Islet of Langerhans (tissue), 1 donor: ENCODE results near the gene CD47.

ENCODE experiments used
- FAIRE-seq: peaks from one replicate; lab custom pipeline; 2011; peaks lifted over from hg19 to GRCh38; lab: Jason Lieb, UNC

The CD47 gene

DNA sequence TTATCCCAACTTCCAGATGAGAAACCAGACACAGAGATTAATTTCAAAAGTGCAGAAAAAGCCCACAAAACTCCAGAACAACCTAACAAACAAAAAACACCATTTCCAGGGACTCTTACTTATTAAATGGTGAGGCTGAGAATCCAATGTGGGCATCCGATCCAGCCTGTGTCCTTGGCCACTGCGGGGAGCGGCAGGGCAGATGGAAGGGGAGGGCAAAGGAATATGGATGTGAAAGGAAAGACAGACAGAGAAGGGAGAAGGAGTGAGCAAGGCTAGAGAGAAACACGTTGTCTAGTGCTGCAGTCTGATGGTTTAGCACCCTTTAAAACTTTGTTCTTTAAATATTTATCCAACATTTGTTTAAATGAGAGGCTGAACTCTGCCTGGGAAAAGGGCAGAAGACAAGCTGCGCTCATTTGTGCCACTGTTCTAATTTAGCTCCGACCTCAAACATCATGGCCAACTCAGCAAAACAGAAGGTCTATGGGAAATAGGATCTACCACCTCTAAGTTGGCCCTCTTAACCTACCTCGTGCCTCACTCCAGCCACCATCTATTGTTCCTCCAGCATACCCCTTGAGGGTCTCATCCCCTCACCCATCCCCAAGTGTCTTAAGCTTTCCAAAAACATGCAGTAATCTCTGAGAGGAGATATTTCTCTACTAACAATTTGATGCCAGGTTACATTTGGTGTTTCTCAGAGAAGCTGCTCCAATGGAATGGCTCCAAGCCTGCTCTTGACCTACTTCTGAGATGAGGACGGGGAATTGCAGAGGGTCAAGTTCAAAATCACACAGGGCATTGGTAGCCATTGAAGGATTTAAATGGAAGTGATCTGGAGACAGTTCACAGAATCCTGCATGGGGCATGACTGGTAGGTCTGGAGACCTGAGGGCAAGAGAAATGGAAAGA is 77.4 kb downstream of the CD47 start:
- FAIRE-seq = no peak

DNA sequence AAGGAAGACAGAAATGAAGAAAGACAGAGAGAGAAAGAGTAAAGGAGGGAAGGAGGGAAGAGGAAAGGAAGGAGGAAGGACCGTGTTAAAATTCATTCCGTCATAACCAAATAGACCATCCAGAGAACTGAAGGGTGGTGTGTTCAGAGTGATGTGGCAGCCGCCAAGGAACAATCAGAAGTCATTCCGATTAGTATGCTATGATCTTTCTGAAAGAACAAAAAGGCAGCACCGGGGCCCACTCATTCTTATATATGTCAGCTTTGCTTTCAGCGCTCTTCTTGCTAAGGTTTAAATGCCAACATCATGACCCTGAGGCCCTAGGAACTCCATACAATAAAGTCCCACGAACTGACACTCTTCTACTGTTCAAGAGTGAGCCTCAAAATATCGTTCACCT is 78.5 kb downstream of the CD47 start:
- no peak for FAIRE-seq

DNA sequence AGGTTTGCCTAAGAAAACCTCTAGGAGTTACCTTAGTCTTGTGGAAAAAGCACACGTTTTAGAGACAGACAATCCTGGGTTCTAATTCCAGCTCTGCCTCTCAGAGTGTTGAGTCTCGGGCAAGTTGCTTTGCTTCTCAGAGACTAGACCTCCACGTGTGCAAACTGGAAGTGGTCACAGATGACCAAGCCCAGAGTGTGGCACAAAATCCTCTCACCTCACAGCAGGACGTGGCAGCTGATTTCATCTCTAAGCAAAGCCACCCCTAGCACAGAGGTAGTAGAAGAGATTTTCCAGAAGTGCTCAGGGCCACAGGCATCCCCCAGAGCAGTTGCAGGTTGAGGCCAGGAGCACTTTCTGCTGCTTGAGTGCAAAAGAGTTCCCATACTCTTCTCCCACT is 79.2 kb downstream of the CD47 start:
- no peak for FAIRE-seq

DNA sequence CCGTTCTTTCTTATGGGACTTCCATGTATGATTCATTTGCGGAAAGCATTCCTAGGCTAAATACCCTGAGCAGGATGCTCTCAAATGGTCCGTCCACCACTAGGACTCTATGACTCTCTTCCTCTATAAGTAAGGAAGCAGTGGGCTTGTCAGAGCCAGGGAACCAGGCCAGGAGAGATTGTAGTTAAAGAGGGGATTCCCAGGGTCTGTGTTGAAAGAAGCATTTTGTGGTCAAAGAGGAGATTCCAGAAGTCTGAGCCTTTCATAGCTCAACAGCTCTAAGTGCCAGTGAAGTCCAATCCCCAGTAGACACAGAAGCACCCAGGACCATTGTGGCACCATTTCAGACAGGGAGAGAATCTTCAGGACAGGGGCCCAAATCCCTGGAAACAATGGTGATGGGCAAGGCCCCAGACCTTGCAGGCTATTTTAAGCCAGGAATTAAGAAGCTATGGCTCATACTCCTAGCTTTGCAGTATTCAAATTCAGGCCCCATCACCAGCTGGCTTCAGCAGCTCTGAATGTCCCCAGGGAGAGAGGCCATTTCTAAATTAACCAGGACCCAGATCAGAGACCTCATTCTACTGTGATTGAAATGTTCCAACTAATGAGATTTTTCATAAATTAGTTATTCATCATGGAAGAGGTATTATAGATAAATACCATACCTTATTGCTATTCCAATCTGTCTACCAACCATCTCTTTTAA is 81.7 kb downstream of the CD47 start:
- no peak for FAIRE-seq

DNA sequence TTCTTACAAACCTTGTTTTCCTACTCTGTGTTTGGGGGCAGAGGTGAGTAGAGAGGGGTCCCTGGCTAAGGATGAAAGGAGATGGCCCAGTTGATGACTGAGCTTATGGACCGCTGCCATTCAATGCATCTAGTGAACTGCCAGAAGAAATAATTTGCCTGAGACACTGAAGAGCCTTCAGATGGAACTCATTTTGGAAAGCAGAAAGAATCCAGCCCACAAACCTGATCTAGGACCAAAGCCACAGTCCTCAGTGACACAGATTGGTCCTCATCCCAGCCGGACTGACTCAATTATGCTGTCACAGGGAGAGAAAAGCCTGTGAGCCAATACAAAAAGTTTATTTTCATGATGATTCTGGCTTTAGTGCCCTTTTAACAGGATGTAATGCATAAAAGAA is 82.7 kb downstream of the CD47 start:
- FAIRE-seq = no peak

DNA sequence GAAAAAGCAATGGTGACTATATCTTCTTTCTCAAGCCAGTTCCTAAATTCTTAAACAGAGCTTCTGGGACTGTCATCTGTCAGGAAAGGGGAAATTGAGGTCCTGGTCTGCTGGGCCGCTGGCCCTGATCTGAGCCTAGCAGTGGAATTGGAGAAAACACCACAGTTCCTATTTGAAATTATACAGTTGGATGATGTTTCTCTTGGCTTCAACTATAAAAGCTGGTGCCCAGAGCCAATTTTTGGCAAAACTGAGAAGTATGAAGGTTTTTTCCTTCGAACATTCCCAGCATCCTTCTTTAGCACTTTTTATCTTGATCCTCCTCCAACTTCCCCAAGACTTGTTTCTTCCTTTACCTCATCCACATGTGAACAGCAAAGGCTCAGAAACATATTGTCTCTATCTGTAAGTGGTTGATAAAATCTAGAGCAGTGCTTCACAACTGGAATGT is 83.9 kb downstream of the CD47 start:
- no peak for FAIRE-seq

DNA sequence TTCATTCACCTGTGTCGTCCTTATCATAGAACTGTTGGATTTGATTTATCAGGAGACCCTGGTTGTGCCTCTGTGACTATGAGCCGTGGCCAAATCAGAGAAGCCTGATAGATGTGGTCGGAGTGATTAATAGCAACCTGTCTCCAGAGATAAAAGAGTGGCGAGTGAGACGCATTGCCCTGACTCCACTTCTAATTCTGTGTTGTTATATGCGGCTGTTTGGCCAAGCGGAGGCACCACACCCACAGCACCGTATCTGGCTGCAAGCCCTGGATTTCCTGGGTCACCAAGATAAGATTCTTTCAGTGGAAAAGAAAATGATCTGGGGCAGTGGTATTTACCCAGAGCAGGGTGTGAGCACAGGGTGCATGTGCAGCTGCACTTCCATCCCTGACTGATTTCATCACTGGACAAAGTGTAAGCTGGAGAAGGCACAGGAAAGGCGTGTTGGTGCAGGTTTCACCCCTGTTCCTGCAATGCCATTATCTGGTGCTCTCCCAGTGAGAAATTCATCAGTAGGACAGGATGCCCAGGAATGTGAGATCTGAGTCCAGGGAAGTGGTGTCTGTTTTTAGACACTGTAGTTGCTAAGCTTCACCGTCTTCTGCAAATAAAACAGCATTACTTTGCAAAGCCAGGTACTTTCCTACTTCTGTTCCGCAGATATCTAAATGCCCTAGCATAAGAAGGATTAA is 84.6 kb downstream of the CD47 start:
- no peak for FAIRE-seq

DNA sequence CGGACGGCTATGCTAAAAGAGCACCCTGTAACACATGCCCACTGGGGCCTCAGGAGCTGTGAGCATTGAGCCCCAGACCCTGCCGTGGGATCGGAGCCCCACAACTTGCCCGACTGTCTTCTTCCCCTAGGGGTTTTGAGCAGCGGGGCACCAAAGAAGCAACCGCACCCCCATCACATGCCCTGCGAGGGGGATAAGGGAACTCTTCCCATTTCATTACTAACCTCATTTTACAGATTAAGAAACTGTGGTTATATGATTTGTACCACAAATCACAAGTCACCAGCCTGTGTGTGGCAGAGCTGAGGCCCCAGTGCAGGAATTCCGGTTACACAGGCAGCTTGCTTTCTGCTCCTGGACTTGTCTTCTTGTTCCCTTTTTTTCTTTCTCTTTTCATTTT is 86.2 kb downstream of the CD47 start:
- no peak for FAIRE-seq

DNA sequence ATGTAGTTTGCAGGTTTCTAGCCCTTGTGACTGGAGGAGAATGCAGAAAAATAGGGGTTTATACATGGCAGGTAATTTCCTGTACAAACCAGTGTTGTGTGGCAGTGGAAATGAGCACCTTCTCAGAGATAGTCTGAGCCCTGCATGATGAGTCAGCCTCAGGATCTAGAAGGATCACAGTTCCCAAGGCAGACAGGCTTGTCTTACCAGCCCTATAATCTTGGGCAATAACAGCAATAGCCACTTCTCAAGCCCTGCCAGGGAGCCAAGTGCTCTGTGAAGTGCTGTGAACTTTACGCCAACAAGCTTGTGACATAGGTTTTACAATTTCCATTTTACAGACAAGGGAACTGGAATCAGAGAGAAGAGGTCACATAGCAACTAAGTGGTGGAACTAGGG is 89.4 kb downstream of the CD47 start:
- no peak for FAIRE-seq

DNA sequence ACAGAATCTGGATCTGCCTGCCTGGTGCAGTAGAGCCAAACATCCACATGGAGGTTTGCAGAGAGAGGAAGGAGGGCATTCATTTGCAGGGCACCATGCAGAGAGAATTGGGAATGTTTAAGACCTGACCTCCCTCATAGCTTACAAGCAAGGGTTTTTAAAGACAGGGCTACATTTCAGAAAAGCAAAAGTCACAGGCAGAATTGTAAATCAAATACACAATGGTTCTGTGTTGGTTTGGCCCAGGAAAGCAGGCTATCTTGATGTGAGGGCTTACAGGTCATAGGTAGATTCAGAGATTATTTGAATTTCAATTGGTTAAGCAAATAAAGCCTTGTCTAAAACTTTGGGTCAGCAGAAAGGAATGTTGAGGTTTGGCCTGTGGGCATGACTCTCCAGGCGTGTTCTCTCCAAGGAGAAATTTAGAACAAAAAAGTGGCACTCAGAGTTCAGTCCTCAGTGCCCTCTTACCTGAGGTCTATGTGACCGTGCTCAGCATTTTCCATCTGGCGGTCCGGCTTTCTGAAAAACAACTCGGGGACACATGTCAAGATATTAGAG is 91.5 kb downstream of the CD47 start:
- FAIRE-seq = no peak

DNA sequence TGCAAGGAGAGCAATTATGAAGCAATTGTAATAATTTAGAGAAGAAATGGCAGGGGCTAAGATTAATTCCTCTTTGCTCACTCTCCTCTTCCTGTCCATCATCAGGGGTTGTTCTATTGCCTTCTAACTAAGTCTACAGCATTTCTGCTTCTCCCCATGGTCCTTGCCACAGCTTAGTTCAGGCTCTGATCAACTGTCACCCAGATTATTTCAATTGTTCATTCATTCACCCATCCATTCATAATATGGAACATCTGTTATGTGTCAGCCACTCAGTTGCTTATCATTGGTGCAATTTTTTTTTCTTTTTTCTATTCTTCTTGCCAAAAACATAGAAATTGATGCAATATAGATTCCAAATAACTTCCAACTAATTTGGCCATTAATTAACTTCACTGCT is 93.2 kb downstream of the CD47 start:
- no peak for FAIRE-seq

DNA sequence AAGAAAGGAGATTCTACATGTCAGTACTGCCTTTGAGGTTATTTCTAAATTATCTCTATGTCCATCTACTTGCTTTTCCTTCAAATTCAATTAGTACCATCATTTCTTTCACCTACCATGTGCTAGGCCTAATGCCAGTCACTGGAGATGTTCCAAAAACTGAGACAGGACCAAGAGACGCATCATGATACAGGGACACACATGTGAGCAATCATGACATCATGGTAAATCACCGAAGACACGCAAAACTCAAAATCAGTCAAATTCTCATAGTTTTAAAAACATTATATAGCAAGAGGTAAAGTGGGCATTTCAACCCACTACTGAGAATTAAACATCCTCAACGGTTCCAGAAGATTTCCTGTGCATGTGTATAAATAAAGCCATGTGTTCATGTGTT is 95.0 kb downstream of the CD47 start:
- no peak for FAIRE-seq

DNA sequence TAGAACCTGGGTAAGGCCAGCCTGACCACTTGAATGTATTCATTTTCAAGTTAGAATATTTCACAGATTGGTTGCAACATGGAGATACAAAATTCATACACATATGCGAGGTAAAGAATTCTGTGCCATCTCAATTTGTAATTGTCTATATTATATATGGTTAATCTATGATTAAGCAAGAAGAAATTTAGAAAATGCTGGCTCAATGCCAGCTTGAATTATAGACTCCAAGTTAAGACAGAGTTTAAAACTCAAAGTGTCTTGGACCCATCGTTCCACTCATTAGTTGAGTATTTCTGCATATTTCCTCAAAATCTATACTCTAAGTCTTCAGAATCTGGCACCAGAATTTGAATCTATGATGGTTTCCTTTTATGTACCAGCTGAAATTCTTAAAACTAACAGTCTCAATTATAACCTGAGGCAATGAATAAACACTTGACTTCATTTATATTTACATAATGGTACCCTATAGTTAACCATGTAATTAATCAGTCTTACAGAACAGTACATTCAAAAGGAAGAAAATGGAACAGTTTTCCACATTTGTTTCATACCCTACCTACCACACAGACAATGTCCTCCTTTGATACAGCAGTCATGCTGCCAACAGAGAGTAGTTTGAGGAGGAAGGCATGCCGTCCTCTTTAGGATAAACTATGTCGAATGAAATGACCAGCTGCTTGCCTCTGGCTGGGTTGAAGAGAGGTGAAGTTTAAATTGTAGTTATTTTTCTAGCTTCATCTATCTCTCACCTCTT is 95.7 kb downstream of the CD47 start:
- no peak for FAIRE-seq

DNA sequence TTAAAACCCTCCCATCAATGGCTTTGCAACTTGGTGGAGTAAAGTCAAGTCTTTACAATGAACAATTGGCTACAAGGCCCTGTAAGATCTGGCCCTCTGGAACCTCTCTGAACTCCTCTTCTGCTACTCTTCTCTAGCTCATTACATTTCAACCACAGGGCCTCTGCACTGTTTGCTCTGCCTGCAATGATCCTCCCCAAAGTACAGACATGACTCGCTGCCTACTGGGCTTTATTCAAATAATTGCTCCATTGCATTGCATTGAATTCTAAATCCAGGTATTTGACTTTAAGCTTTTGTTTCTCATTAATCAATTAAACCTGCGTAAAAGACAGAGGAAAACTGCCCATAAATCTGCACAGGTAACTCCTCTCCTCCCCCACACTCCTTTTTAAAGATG is 96.7 kb downstream of the CD47 start:
- no peak for FAIRE-seq

DNA sequence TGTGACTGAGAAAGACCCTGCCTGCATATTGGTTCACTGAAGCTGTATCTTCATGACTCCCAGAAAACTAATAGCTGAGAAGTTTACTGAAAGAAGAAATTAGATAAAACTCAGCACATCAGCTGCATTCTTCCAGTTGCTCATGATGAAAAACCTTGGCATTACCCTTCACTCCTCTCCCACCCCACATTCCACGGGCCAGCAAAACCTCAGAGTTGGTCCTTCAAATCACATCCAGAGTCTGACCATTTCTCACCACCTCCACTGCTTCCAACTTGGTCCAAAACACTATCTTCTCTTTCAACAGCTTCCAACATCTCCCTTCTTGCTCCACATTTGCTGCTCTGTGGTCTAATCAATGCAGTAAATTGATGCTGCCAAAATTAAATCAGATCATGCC is 97.1 kb downstream of the CD47 start:
- no peak for FAIRE-seq
